Ectodermal cell (in vitro differentiated cells): ENCODE data around the gene EML6.
"Not testable (repeated sequence)": the region's sequence is repeated elsewhere in the genome, so short reads cannot be mapped to it uniquely, and the experiment has no call there.

Experiments
- H3K27ac ChIP-seq: 2 replicates; pipeline ENCODE4 v1.7.0; 2013; ENCODE audit warnings: mild to moderate bottlenecking, low read depth, low read length; ENCODE audit not compliant: insufficient read depth, poor library complexity, severe bottlenecking
- H3K27me3 ChIP-seq: 2 replicates; pipeline ENCODE4 v1.7.0; 2013; ENCODE audit warnings: mild to moderate bottlenecking, low read length; ENCODE audit not compliant: insufficient read depth, control insufficient read depth, poor library complexity, severe bottlenecking
- H3K36me3 ChIP-seq: one replicate; pipeline ENCODE4 v1.7.0; 2013; ENCODE audit warnings: low read length; ENCODE audit not compliant: control insufficient read depth, insufficient read depth
- H3K4me1 ChIP-seq: one replicate; pipeline ENCODE4 v1.7.0; 2013; ENCODE audit warnings: low read length; ENCODE audit not compliant: control insufficient read depth, insufficient read depth
- H3K4me3 ChIP-seq: 2 replicates; pipeline ENCODE4 v1.7.0; 2013; ENCODE audit warnings: low read depth, low read length, control low read depth; ENCODE audit not compliant: insufficient read depth
- H3K9me3 ChIP-seq: 2 replicates; pipeline ENCODE4 v1.7.0; 2013; ENCODE audit warnings: mild to moderate bottlenecking, low read length, moderate library complexity; ENCODE audit not compliant: control insufficient read depth
- WGBS, 2 experiments: methylation state at CpG; one replicate each; pipeline ENCODE4 v1.1.7; 2013; ENCODE audit warnings: missing lambda C conversion rate in 2 of 2; 5-methylcytosine and 5-hydroxymethylcytosine counted together

The EML6 gene

DNA sequence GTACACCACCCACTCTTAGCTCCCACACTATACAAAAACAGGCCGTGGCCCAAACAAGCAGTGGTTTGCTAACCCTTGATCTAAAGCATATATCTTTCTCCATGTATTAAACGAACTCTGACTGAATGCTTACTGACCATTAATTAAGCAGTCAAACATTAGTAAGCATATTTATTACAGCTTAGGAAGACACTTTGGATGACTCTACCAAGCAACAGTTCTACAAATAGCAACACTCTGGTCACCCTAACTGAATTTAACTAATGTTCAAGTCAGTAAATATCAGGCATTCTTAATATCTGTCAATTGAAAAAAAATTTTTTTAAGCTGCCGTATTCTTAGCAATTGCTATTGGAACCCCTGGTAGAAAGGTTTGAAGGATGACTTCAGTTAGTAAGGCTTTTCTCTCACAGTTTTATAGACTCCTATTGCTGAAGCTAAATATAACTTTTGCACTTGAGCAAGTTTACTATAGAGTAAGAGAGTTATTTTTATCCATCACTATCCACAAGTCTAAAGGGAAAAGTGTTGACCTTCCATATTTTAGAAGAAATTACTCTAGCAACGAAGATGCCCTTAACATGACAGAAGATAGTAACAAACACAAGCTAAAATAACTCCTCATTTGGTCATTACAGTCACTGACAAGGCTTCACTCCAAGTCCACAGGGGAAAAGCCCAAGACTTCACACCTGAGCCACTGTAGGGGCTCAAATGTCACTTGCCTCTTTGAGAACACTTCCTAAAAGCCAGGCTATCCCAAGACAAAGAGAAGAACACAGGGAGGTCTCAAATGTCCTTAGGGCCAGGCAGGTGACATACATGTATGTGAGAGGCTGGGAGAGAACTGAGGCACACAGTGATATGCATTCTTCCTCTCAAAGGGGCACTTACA lies 252.4 kb downstream of the EML6 start:
- Histone ChIP-seq H3K36me3 (peaks cover 11% of the 10 kb centered on the region), H3K9me3 (no peaks in the 10 kb centered on the region), H3K4me3 (no peak overlapping the region), H3K27me3 (no peaks in the 10 kb centered on the region), H3K27ac (no peak overlapping the region), H3K4me1 (no peaks in the 10 kb centered on the region)
- WGBS, 2 experiments = 93 to 94% methylated on average over 3 to 4 of the region's 4 CpGs

DNA sequence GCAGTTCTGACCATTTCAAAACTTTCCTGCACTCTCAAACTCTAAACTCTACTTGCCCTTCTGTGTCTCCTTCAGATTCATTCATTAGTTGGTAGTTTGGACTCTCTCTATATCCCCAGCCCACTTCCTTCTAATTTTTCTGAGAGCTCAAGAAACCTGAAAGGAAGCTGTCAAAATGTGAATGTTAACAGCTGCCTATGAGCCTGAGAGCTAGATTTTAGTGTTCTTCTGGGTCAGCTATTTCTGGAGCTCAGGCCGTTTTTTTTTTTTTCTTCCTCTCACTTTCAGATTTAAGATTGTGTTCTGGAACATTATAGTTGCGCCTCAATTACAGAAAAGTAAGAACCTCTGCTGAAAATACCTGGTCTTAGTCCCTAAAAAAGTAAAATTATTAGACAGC lies 253.7 kb downstream of the EML6 start:
- H3K27ac ChIP-seq = no peak overlapping the region
- H3K36me3 ChIP-seq = peaks cover 4% of the 10 kb centered on the region

DNA sequence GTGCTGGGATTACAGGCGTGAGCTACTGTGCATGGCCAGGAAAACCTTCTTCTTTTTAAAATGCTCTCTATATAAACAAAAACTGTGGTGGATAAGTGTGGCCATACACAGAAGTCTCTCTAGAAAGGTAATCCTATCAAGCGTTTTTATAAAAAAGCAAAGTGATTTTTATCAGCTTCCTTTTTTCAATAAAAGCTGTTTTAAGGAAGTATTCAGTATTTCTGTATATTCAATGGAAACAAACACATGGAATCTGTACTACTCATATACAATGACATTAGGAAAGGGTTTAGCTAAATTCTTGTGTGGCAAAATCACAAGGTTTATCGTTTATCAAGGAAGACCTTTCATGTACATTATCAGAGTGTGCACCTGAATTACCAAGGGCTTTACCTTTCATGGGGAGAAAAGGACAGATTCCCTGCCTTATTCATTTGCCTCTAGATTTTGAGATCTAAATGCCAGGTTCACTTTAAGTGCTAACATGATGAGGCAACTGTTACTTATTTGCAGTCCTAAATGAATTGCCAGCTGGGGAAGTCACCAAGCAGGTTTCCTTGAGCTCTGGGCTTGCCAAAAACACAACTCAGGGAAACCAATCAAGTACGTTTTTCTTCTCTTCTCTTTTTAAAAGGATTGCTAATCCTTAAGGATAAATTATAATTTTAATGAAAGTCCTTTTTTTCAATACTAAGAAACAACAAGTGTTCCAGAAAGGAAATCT lies 256.0 kb downstream of the EML6 start:
- WGBS, 2 experiments = 91 to 94% methylated on average over 2 to 4 of the region's 4 CpGs
- H3K4me3 ChIP-seq = no peak overlapping the region
- H3K27me3 ChIP-seq = no peaks in the 10 kb centered on the region
- peaks cover 9% of the 10 kb centered on the region for H3K36me3 ChIP-seq
- H3K9me3 ChIP-seq = no peaks in the 10 kb centered on the region
- no peaks in the 10 kb centered on the region for H3K4me1 ChIP-seq
- no peak overlapping the region for H3K27ac ChIP-seq

More for the DNA sequence above, 253.7 kb downstream of the EML6 start:
- WGBS, 2 experiments = 94 to 95% methylated on average over 2 of the region's 2 CpGs
- H3K4me1 ChIP-seq = no peaks in the 10 kb centered on the region
- H3K4me3 ChIP-seq = no peak overlapping the region
- H3K9me3 ChIP-seq = no peaks in the 10 kb centered on the region
- no peaks in the 10 kb centered on the region for H3K27me3 ChIP-seq

DNA sequence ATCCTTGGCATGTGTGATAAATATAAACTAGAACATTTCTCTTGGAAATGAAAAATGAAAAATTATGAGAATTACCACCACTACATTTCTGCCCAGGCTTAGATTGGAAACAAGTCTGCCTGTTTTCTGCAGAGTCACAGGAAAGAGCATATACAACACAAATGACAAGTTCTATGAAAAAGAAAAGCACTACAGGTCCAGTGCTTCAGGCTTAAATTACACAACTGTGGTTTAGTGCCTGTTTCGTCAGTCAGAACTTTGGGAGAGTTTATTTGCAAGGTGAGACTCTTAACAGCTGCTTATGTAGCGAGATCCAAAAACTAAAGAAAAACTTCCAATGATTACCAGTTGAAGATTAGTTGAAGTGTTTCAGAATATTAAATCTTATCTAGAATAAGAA lies 257.9 kb downstream of the EML6 start:
- peaks cover 6% of the 10 kb centered on the region for H3K36me3 ChIP-seq
- no peak overlapping the region for H3K27ac ChIP-seq
- H3K9me3 ChIP-seq = no peaks in the 10 kb centered on the region
- no peak overlapping the region for H3K4me3 ChIP-seq
- no peaks in the 10 kb centered on the region for H3K4me1 ChIP-seq
- WGBS, 2 experiments = 85 to 98% methylated on average over 1 to 2 of the region's 2 CpGs
- no peaks in the 10 kb centered on the region for H3K27me3 ChIP-seq

DNA sequence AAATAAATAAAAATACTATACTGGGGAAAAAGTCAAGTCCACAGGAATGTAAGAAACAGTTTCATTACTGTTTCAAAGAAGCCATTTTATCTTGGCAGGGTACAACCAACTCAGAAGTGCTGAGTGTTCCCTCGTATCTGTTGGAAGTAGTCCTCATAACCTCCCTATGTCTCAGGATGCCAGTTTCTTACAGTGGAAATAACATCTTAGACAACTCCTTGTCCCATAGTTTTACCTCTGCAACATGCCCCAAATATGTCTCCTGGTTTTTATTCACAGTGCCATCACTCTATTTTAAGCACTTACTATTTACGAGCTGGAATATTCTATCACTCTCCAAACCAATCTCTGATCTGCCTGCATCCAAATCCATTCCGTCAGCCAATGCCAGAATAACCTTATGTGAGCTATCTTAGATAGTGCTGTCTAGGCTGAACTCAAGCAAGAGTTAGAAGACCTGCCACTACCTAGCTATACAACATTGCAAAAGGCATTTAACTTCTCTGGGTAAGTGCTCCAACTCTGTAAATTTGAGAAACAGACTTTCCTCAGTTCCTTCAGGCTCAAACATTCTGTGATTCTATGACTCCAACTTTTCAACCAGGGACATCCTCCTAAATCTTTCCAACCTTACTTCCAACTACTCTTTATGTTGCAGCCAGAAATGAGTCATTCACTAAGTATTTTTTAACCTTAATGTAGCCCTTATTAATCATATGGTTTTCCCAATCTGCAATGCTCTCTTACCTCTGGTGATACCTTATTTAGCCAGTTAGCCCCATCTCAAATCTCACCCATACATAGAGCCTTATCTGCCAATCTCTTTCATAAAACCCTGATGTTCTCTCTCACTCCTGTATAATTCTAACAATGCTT lies 260.1 kb downstream of the EML6 start:
- H3K4me3 ChIP-seq = no peak overlapping the region
- no peak overlapping the region for H3K27ac ChIP-seq
- no peaks in the 10 kb centered on the region for H3K4me1 ChIP-seq
- WGBS, 2 experiments = 63% methylated on average over 3 of the region's 3 CpGs
- no peaks in the 10 kb centered on the region for H3K27me3 ChIP-seq
- H3K9me3 ChIP-seq = no peaks in the 10 kb centered on the region
- peaks cover 5% of the 10 kb centered on the region for H3K36me3 ChIP-seq

DNA sequence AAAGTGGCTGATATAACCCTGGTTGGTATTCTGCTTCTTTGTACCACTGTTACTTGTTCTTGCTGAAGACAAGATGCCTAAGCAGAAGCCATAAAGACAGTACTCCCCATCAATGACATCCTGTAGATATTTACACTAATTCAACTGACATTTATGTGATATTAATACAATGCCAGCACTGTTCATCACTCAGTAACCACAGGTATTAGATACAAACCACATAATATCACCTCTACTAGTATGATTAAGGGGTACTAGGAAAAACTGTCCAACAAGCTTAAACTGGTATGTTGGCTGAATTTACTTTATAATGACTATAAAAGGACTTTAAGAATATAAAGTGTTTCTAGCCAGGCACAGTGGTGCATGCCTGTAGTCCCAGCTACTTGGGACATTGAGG lies 261.0 kb downstream of the EML6 start:
- no peaks in the 10 kb centered on the region for H3K27me3 ChIP-seq
- no peak overlapping the region for H3K27ac ChIP-seq
- H3K36me3 ChIP-seq = peaks cover 5% of the 10 kb centered on the region
- H3K4me1 ChIP-seq = no peaks in the 10 kb centered on the region
- no peaks in the 10 kb centered on the region for H3K9me3 ChIP-seq
- no peak overlapping the region for H3K4me3 ChIP-seq

DNA sequence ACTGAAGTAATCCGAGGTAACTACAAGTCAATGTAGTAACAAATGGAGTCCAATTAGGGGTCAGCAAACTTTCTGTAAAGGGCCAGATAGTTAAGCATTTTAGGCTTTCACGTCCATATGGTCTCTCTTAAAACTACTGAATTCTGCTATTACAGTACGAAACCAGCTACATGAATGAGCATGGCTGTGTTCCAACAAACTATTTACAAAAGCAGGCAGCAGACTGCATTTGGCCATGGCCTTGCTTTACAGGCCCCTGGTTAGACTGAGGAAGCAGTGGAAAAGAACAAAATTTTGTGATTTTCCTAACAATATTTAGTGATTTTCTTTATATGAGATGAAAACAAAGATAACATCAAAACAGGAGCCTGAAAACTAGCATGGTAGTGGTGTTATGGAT lies 262.8 kb downstream of the EML6 start:
- Histone ChIP-seq H3K27ac (no peak overlapping the region), H3K4me1 (no peaks in the 10 kb centered on the region), H3K36me3 (peaks cover 5% of the 10 kb centered on the region), H3K27me3 (no peaks in the 10 kb centered on the region), H3K9me3 (no peaks in the 10 kb centered on the region), H3K4me3 (no peak overlapping the region)
- 93 to 95% methylated on average over 3 of the region's 3 CpGs for WGBS, 2 experiments

DNA sequence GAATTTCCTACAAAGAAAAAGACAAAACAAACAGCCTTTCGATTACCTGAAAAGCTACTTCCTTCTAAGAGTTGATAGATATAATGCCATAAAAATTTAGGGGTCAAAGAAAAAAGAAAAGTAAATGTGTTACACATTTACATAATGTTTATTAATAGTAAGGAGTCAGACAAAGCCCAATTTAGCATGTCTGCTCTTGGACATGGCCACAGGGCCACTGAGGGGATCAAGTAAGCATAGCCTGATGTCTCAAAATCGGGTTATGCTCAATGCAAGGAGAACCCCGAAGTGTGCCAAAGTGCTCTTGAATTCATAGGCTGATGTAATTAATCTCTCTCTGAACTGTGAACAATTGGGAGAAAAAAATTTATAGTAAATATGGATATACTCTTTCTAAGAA lies 265.1 kb downstream of the EML6 start:
- H3K4me3 ChIP-seq = no peak overlapping the region
- no peaks in the 10 kb centered on the region for H3K4me1 ChIP-seq
- H3K27ac ChIP-seq = no peak overlapping the region
- H3K9me3 ChIP-seq = no peaks in the 10 kb centered on the region
- peaks cover 2% of the 10 kb centered on the region for H3K36me3 ChIP-seq
- 93 to 94% methylated on average over 2 of the region's 3 CpGs for WGBS, 2 experiments
- H3K27me3 ChIP-seq = no peaks in the 10 kb centered on the region

DNA sequence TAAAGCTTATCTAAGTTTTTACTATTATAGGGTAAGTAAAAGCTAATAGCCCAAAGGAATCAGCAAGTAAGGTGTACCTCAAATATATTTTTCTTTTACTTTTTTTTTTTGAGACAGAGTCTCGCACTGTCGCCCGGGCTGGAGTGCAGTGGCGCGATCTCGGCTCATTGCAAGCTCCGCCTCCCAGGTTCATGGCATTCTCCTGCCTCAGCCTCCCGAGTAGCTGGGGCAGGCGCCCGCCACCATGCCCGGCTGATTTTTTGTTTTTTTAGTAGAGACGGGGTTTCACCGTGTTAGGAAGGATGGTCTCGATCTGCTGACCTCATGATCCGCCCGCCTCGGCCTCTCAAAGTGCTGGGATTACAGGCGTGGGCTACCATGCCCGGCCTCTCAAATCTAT lies 267.2 kb downstream of the EML6 start:
- not testable (repeated sequence) for H3K27me3 ChIP-seq, H3K27ac ChIP-seq, H3K4me3 ChIP-seq, H3K36me3 ChIP-seq, H3K4me1 ChIP-seq, H3K9me3 ChIP-seq
- 88 to 94% methylated on average over 19 of the region's 19 CpGs for WGBS, 2 experiments

DNA sequence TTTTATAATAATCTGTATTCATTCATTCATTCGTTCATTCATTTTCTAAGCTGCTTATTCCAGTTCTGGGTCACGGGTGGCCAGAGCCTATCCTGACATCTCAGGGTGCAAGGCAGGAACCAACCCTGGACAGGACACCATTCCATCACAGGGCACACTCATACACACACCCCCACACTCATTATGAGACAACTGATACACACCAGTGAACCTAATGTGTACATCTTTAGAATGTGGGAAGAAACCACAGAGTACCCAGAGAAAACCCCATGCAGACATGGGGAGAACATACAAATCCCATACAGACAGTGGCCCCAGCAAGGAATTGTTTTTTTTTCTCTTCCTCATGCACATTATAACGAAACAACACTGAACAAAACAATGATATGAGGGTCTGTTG lies 272.1 kb downstream of the EML6 start:
- no peaks in the 10 kb centered on the region for H3K36me3 ChIP-seq
- no peak overlapping the region for H3K4me3 ChIP-seq
- H3K9me3 ChIP-seq = no peaks in the 10 kb centered on the region
- 87 to 95% methylated on average over 2 of the region's 3 CpGs for WGBS, 2 experiments
- H3K4me1 ChIP-seq = no peaks in the 10 kb centered on the region
- H3K27ac ChIP-seq = no peak overlapping the region
- no peaks in the 10 kb centered on the region for H3K27me3 ChIP-seq
